GM18520 (cell line): ENCODE data around the gene DCP1A.

Experiments used
- ATAC-seq: cut with Tn5 transposase; IDR thresholded peaks from one replicate; pipeline ENCODE4 v1.9.1; 2021; ENCODE audit not compliant: unreplicated experiment

DCP1A gene

GRCh38 chr3:53248161-53248560, 99.2 kb downstream of the DCP1A start:
- no peak for ATAC-seq

DNA sequence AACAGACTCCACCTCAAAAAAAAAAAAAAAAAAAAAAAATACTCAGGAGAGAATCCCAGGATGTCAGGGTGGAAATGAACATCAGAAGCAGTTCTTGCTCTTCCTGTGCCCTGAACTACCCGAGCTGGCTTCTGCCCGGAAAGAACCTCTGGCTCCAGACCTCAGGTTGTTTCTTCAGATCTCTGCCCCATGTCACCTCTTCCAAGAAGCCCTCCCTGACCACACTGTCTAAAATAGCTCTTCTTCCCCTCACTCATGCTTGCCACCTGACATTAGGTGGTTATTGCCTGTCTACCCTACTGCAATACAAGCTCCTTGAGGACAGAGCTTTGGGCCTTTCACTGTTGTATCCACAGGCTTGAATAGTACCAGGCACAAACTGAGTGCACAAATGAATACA, 99.7 kb downstream of the DCP1A start:
- ATAC-seq, result no peak

DNA sequence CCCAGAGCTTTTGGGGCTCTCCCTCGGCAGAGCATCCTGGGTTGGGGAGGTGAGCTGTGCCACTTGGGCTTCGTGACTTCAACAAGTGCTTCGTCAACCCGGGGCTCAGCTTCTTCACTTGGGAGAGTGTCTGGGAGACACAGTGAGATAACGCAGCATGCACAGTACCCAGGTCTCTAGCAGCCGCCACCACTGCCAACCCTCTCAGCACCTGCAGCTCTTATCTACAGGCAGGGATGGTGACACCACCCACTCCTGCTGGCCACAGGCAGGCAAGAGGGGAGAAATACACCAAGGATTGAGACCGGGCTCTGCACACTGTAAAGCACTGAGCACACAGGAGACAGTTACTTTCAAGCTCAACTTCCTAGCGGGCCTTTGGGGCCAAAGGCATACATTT, 103.1 kb downstream of the DCP1A start:
- no peak for ATAC-seq

DNA sequence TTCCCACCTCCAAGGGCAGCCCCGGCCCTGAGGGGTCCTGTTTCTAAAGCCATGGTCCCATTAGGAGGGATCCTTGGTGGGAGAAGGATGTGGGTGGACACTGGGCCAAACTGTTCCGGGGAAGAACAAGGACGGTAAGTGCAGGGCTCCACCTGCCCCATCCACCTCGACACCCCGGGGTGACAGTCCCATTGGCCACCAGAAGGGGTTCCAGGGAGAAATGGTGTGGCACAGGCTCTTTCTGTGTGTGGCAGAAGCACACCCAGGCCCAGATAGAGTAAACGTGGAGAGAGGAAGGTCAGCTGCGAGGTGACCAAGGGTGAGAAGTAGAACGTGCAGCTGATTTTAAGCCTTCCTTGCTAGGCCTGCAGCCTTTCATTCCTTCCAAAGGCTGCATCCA, 103.6 kb downstream of the DCP1A start:
- ATAC-seq, result no peak

GRCh38 chr3:53243165-53243564, 104.2 kb downstream of the DCP1A start:
- no peak for ATAC-seq

GRCh38 chr3:53242642-53243041, 104.7 kb downstream of the DCP1A start:
- no peak for ATAC-seq

DNA sequence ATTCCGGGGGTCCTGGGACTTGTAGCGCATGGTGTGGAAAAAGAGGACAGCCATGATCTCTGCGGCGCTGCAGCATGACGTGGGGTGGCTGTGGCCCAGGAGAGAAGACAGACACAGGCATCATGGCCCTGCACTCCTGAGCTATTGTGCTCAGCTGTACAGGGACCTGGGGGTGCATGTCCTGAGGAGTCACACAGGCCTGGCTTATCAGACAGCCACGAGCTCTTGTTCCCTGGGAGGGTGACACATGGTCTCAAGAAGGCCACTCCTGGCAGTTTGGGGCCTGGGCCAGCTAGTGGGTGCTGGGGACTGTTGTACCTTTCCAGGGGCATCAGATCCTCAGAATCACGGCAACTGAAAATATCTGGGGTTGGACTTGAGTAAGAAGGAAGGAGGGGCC, 105.2 kb downstream of the DCP1A start:
- ATAC-seq, result no peak

- ATAC-seq, result no peak
These were observed 106.1 kb downstream of the DCP1A start for GRCh38 chr3:53240989-53241972.

- no peak for ATAC-seq
These were observed 107.5 kb downstream of the DCP1A start for GRCh38 chr3:53239800-53240199.

GRCh38 chr3:53238886-53239285, 108.5 kb downstream of the DCP1A start:
- ATAC-seq, result no peak

GRCh38 chr3:53238051-53238850, 109.1 kb downstream of the DCP1A start:
- no peak for ATAC-seq

GRCh38 chr3:53236112-53236841, 111.1 kb downstream of the DCP1A start:
- ATAC-seq, result no peak

DNA sequence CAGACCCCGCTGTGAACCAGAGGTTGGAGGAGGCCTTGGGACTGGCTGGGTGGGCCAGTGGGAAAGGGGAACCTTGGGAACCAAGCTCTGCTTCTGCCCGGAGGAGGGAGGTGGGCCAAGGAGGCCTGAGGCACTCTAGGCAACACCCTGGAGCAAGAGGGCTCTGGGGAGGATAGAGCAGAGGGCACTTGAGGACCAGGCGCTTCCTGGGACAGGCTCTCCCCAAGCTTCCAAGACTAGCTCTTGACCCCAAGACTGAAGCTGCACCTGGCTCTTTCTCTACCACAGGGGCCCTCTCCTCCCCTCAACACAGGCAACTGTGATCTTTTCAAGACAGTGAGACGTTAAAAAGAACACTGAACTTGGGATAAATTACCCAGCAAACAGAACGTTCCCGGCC, 111.8 kb downstream of the DCP1A start:
- no peak for ATAC-seq

- ATAC-seq, result no peak
These were observed 112.5 kb downstream of the DCP1A start for GRCh38 chr3:53234841-53235232.

- no peak for ATAC-seq
These were observed 113.1 kb downstream of the DCP1A start for GRCh38 chr3:53234130-53234840.
